Hepatocyte (in vitro differentiated cells): ENCODE data around the gene PPM1L. TPM values are rescaled to one million over a fixed set of nuclear protein-coding genes. Genes with fewer than 3 reads are reported as not detected.
A peak's percentile ranks its signal among the peaks of the same experiment; 100 is the strongest.

ENCODE experiments used
- DNase-seq: peaks from one replicate; pipeline ENCODE4 v3.0.0-alpha.2; 2016; ENCODE audit warnings: low spot score
- H2AFZ ChIP-seq: fragments of 200-600 bp; sonication (generic); 2 replicates; pipeline ENCODE4 v1.6.0; 2016; ENCODE audit warnings: antibody characterized with exemption, mild to moderate bottlenecking
- H3K27ac ChIP-seq: fragments of 200-600 bp; sonication (generic); 2 replicates; pipeline ENCODE4 v1.5.1; 2016; ENCODE audit warnings: mild to moderate bottlenecking
- H3K27me3 ChIP-seq: fragments of 200-600 bp; sonication (generic); 2 replicates; pipeline ENCODE4 v1.6.1; 2016
- H3K36me3 ChIP-seq: fragments of 200-600 bp; sonication (generic); replicated peaks from 2 replicates; pipeline ENCODE4 v1.5.1; 2016; ENCODE audit warnings: low read depth; ENCODE audit not compliant: insufficient read depth
- H3K4me1 ChIP-seq: fragments of 200-600 bp; sonication (generic); 2 replicates; pipeline ENCODE4 v1.5.1; 2016; ENCODE audit warnings: mild to moderate bottlenecking, moderate library complexity; ENCODE audit not compliant: insufficient read depth
- H3K4me2 ChIP-seq: fragments of 200-600 bp; sonication (generic); 2 replicates; pipeline ENCODE4 v1.6.0; 2016
- H3K4me3 ChIP-seq: fragments of 200-600 bp; sonication (generic); 2 replicates; pipeline ENCODE4 v1.5.1; 2016; ENCODE audit warnings: mild to moderate bottlenecking
- H3K79me2 ChIP-seq: fragments of 200-600 bp; sonication (generic); 2 replicates; pipeline ENCODE4 v1.6.0; 2017; ENCODE audit warnings: mild to moderate bottlenecking
- H3K9me2 ChIP-seq: fragments of 200-600 bp; sonication (generic); replicated peaks from 2 replicates; pipeline ENCODE4 v1.6.0; 2017; ENCODE audit warnings: mild to moderate bottlenecking; ENCODE audit not compliant: insufficient read depth
- H3K9me3 ChIP-seq: fragments of 200-600 bp; sonication (generic); 2 replicates; pipeline ENCODE4 v1.5.1; 2016; ENCODE audit warnings: low read depth, mild to moderate bottlenecking
- H4K20me1 ChIP-seq: fragments of 200-600 bp; sonication (generic); 2 replicates; pipeline ENCODE4 v1.6.0; 2016; ENCODE audit warnings: mild to moderate bottlenecking; ENCODE audit not compliant: insufficient read depth, poor library complexity, severe bottlenecking
- CTCF ChIP-seq: fragments of 200-600 bp; sonication (generic); IDR thresholded peaks from 2 replicates; pipeline ENCODE4 v1.5.1; 2016; ENCODE audit warnings: antibody characterized with exemption, mild to moderate bottlenecking; ENCODE audit not compliant: poor library complexity
- EZH2 ChIP-seq: fragments of 200-600 bp; sonication (generic); IDR thresholded peaks from 2 replicates; pipeline ENCODE4 v1.6.1; 2016; ENCODE audit warnings: antibody characterized with exemption, mild to moderate bottlenecking, borderline replicate concordance
- EZH2phosphoT487 ChIP-seq: fragments of 200-600 bp; sonication (generic); IDR thresholded peaks from one replicate; pipeline ENCODE4 v1.6.1; 2018; ENCODE audit warnings: antibody characterized with exemption, mild to moderate bottlenecking, low read depth, moderate library complexity; ENCODE audit not compliant: unreplicated experiment, severe bottlenecking
- WGBS: methylation state at CpG from one replicate; pipeline ENCODE4 v1.1.6; 2016; ENCODE audit warnings: low lambda C conversion rate; ENCODE audit errors: missing lambda C conversion rate; 5-methylcytosine and 5-hydroxymethylcytosine counted together
- polyA plus RNA-seq: library from polyadenylated mRNA; unstranded; fragments of >200 nt; fragmentation: Nextera tagmentation; extraction: Ambion mirVana; gene quantifications from 2 replicates; pipeline ENCODE4 v1.2.1, GENCODE V29; 2016
- total RNA-seq: library from RNA; depleted of rRNA; stranded (reverse); fragments of >200 nt; gene quantifications from 2 replicates; pipeline ENCODE4 v1.2.3, GENCODE V29; 2014

Gene PPM1L
- total and polyA plus RNA-seq, 2 experiments from 2014 or later = 5.1 to 13.1 TPM

DNA sequence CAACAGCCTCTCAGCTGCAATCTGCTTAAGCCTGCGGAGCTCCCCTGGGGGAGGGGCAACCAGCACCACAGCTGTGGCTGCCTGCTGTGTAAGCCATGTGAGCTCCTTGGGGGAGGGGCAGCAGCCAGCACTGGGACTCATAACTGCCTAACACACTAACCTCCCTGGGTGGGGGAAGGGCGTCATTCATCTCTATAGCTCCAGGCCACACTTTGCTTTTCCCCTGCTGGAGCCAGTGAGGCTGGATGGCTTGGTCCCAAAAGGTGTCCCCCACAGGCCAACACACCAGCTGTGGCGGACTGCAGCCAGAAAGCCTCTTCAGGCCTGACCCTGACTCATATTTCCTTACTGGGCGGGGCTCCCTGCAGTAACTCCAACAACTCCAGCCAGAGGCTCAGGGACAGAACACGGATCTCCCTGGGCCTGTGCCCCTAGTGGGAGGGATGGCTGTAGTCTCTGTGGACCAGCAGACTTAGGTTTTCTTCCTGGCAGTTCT, 129.8 kb downstream of the PPM1L start:
- H3K4me3 ChIP-seq = no peak overlapping the region

DNA sequence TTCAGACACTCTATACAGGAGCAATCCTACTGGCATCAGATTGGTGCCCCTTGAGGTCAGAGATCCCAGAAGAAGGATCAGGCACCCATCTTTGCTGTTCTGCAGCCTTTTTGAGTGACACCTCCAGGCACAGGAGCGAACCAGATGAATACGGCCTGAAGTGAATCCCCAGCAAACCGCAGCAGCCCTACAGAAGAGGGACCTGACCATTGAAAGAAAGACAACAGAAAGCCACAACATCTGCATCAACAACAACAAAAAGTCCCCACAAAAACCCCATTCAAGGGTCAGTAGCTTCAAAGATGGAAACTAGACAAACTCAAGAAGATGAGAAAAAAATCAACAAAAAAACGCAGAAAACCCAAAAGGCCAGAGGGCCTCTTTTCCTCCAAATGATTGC, 130.4 kb downstream of the PPM1L start:
- Histone ChIP-seq H2AFZ (no peak overlapping the region), H4K20me1 (no peaks in the 10 kb centered on the region), H3K4me2 (no peak overlapping the region), H3K4me3 (no peak overlapping the region), H3K9me2 (no peaks in the 10 kb centered on the region), H3K79me2 (no peaks in the 10 kb centered on the region), H3K9me3 (no peaks in the 10 kb centered on the region), H3K27me3 (no peaks in the 10 kb centered on the region), H3K4me1 (no peaks in the 10 kb centered on the region), H3K27ac (no peak overlapping the region), H3K36me3 (no peaks in the 10 kb centered on the region)
- WGBS = 95% methylated on average over 4 of the region's 4 CpGs
- DNase-seq = no peak
- TF ChIP-seq CTCF = no peak
- no peak for TF ChIP-seq EZH2
- no peak for TF ChIP-seq EZH2phosphoT487

More for the DNA sequence above, 129.8 kb downstream of the PPM1L start:
- no peak overlapping the region for H3K4me2 ChIP-seq
- H3K27ac ChIP-seq = no peak overlapping the region
- TF ChIP-seq EZH2 (no peak), CTCF (no peak), EZH2phosphoT487 (no peak)
- peak; percentile 58 for DNase-seq
- no peaks in the 10 kb centered on the region for H3K9me2 ChIP-seq
- no peak overlapping the region for H2AFZ ChIP-seq
- H3K79me2 ChIP-seq = no peaks in the 10 kb centered on the region
- H3K4me1 ChIP-seq = no peaks in the 10 kb centered on the region
- no peaks in the 10 kb centered on the region for H3K9me3 ChIP-seq
- 48% methylated on average over 5 of the region's 5 CpGs for WGBS
- no peaks in the 10 kb centered on the region for H3K36me3 ChIP-seq
- no peaks in the 10 kb centered on the region for H4K20me1 ChIP-seq
- no peaks in the 10 kb centered on the region for H3K27me3 ChIP-seq

GRCh38 chr3:160893207-160893606, 137.2 kb downstream of the PPM1L start:
- Histone ChIP-seq H3K27me3 (no peaks in the 10 kb centered on the region), H2AFZ (no peak overlapping the region), H3K4me3 (no peak overlapping the region), H3K79me2 (no peaks in the 10 kb centered on the region), H3K36me3 (no peaks in the 10 kb centered on the region), H3K9me2 (no peaks in the 10 kb centered on the region), H3K4me2 (no peak overlapping the region), H3K9me3 (no peaks in the 10 kb centered on the region), H3K27ac (no peak overlapping the region), H4K20me1 (no peaks in the 10 kb centered on the region), H3K4me1 (no peaks in the 10 kb centered on the region)
- DNase-seq = no peak
- TF ChIP-seq EZH2 (no peak), EZH2phosphoT487 (no peak)

- Histone ChIP-seq H3K4me3 (no peak overlapping the region), H4K20me1 (no peaks in the 10 kb centered on the region), H3K9me3 (no peaks in the 10 kb centered on the region), H3K79me2 (no peaks in the 10 kb centered on the region), H3K36me3 (no peaks in the 10 kb centered on the region), H3K27me3 (no peaks in the 10 kb centered on the region), H3K4me2 (no peak overlapping the region), H3K27ac (no peak overlapping the region), H3K9me2 (no peaks in the 10 kb centered on the region), H3K4me1 (no peaks in the 10 kb centered on the region), H2AFZ (no peak overlapping the region)
- TF ChIP-seq CTCF = no peak
- no peak for TF ChIP-seq EZH2
- no peak for TF ChIP-seq EZH2phosphoT487
- no peak for DNase-seq
- WGBS = 100% methylated on average over 2 of the region's 2 CpGs
Measured at GRCh38 chr3:160904691-160905090, 148.7 kb downstream of the PPM1L start.
